Uterus (tissue), 2 donors: ENCODE measurements around the gene EMC6.

ENCODE experiments used
- CTCF ChIP-seq, 4 experiments: fragments of 200-600 bp in 2 of 4; fragments of 450-650 bp in 2 of 4; sonication (generic) in 2 of 4; IDR thresholded peaks; one replicate each; pipeline ENCODE4 v1.5.1; 2016 to 2019; ENCODE audit warnings: antibody characterized with exemption in 4 of 4, mild to moderate bottlenecking in 2 of 4, moderate library complexity in 1 of 4
- POLR2A ChIP-seq, 2 donors: fragments of 450-650 bp; IDR thresholded peaks; one replicate each; pipeline ENCODE4 v1.6.1; 2016; ENCODE audit warnings: antibody characterized with exemption in 2 of 2, mild to moderate bottlenecking in 1 of 2, moderate library complexity in 1 of 2

- TF ChIP-seq POLR2A (IDR thresholded peaks at IDR 0.05) (no peak), CTCF (IDR thresholded peaks at IDR 0.05) (no peak)
These were observed 11.0 kb downstream of the EMC6 start for GRCh38 chr17:3679531-3680126.
